HG03558 (cell line): ENCODE data around the gene GPATCH1.
"Not testable (repeated sequence)": the region's sequence is repeated elsewhere in the genome, so short reads cannot be mapped to it uniquely, and the experiment has no call there.

ENCODE experiments used
- ATAC-seq: cut with Tn5 transposase; IDR thresholded peaks from one replicate; pipeline ENCODE4 v1.9.1; 2021; ENCODE audit warnings: moderate number of reproducible peaks; ENCODE audit not compliant: unreplicated experiment; ENCODE audit errors: extremely low read depth

GPATCH1 gene

GRCh38 chr19:33080761-33081681 is at the start of gene GPATCH1:
Gene GPATCH1 (plus strand): TSS chr19:33081181. CDS start chr19:33081194, 13 bp downstream.
- ATAC-seq: peak; percentile 55

GRCh38 chr19:33032218-33032781 is 48.7 kb upstream of the GPATCH1 start:
- no peak for ATAC-seq

- ATAC-seq: no peak
These were observed 45.5 kb upstream of the GPATCH1 start for GRCh38 chr19:33035461-33035860.

- not testable (repeated sequence) for ATAC-seq
These were observed 44.4 kb upstream of the GPATCH1 start for GRCh38 chr19:33036370-33037167.

- ATAC-seq: not testable (repeated sequence)
These were observed 43.6 kb upstream of the GPATCH1 start for GRCh38 chr19:33037168-33038025.

- no peak for ATAC-seq
These were observed 41.8 kb upstream of the GPATCH1 start for GRCh38 chr19:33039108-33039599.

GRCh38 chr19:33039815-33040214 is 41.2 kb upstream of the GPATCH1 start:
- no peak for ATAC-seq

GRCh38 chr19:33040994-33041827 is 39.8 kb upstream of the GPATCH1 start:
- ATAC-seq: no peak

- not testable (repeated sequence) for ATAC-seq
These were observed 39.2 kb upstream of the GPATCH1 start for GRCh38 chr19:33041828-33042160.

- no peak for ATAC-seq
These were observed 33.6 kb upstream of the GPATCH1 start for GRCh38 chr19:33047422-33047821.

- no peak for ATAC-seq
These were observed 31.9 kb upstream of the GPATCH1 start for GRCh38 chr19:33048806-33049676.

- ATAC-seq: no peak
These were observed 30.9 kb upstream of the GPATCH1 start for GRCh38 chr19:33050110-33050509.

GRCh38 chr19:33052352-33052972 is 28.5 kb upstream of the GPATCH1 start:
- ATAC-seq: no peak

- no peak for ATAC-seq
These were observed 26.4 kb upstream of the GPATCH1 start for GRCh38 chr19:33054623-33055022.

- ATAC-seq: no peak
These were observed 25.3 kb upstream of the GPATCH1 start for GRCh38 chr19:33055718-33056117.

- no peak for ATAC-seq
These were observed 20.4 kb upstream of the GPATCH1 start for GRCh38 chr19:33060586-33060985.

- ATAC-seq: no peak
These were observed 18.1 kb upstream of the GPATCH1 start for GRCh38 chr19:33062902-33063301.

GRCh38 chr19:33063356-33063752 is 17.6 kb upstream of the GPATCH1 start:
- no peak for ATAC-seq
